HG03108 (cell line): ENCODE measurements around the gene SNX30.
A peak's percentile ranks its signal among the peaks of the same experiment; 100 is the strongest.

Experiments used
- ATAC-seq: cut with Tn5 transposase; IDR thresholded peaks from one replicate; pipeline ENCODE4 v1.9.1; 2021; ENCODE audit warnings: moderate library complexity; ENCODE audit not compliant: unreplicated experiment

The SNX30 gene

DNA sequence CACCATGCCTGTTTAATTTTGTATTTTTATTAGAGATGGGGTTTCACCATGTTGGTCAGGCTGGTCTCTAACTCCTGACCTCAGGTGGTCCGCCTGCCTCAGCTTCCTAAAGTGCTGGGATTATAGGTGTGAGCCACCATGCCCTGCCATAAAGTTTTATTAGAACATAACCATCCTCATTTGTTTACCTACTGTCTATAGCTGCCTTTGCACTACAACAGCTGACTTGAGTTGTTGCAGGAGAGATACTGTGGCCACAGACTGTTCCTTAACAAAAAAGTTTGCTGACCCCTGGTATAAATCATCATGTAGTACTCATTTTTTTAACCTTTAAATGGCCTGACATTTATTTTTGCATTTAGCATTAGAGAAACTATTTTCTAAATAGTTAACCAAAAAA lies 31.7 kb downstream of the SNX30 start:
- ATAC-seq = no peak

DNA sequence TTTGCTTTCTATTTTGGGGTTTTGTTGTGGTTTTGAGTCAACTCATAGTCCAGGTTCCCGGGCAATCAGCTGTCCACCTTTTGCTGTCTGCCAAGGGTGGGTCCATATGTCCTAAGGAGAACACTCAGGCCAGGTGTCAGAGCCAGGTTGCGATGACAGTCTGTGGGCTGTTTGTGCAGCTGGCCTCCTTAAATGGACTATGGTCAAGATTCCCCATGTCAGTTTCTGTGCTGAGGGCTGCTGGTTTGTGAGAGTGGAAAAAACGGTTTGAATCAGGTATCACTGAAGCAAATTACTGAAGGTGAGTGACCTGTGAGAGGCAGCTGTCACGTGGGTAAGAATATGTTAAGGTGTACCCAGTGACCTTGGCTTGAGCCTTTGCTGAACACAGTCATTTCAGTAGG lies 33.0 kb downstream of the SNX30 start:
- ATAC-seq = no peak

DNA sequence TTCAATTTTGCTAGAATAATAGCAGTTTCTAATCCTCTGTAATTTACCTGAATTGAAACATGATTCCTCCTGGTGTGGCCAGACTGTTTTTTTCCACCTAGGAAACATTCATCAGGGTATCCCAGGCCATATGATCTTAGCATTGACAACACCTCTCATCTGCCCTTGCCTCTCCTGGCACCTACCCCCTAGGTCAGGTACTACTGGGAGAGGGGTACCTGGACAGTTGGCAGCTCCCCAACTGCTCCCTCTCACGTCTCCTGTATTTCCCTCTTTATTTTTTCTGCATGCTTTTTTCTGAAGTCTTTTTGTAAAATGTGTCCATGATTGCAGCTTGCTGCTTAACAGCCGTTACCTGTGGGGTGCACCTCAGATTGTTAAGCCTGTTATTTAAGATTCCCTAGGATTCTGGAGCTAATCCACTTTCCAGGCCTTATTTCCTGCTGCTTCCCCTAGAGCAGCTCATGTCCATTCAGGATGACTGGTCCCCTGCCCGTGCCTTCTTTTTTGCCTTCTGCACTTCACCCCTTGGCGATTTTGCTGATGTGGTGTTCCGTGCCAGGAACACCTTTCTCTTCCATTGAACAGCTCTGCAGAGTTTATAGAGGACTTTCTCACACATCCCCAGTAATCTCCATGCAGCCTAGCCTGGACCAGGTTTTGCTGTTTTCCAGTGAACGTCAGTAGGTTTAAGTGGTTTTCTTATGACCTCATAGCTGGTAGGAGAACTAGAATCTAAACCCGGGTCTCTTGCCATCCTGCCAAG lies 33.6 kb downstream of the SNX30 start:
- no peak for ATAC-seq

DNA sequence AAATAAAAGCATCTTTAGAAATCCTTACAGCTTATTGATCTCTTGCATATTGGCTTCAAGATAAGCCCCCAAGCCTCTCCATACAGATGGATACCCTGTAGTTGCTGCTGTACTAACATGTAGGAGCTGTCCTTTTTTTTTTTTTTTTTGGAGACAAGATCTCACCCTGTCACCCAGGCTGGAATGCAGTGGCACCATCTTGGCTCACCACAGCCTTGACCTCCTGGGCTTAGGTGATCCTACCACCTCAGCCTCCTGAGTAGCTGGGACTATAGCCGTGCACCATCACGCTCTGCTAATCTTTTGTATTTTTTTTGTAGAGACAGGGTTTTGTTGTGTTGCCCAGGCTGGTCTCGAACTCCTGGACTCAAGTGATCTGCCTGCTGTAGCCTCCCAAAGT lies 35.4 kb downstream of the SNX30 start:
- no peak for ATAC-seq

DNA sequence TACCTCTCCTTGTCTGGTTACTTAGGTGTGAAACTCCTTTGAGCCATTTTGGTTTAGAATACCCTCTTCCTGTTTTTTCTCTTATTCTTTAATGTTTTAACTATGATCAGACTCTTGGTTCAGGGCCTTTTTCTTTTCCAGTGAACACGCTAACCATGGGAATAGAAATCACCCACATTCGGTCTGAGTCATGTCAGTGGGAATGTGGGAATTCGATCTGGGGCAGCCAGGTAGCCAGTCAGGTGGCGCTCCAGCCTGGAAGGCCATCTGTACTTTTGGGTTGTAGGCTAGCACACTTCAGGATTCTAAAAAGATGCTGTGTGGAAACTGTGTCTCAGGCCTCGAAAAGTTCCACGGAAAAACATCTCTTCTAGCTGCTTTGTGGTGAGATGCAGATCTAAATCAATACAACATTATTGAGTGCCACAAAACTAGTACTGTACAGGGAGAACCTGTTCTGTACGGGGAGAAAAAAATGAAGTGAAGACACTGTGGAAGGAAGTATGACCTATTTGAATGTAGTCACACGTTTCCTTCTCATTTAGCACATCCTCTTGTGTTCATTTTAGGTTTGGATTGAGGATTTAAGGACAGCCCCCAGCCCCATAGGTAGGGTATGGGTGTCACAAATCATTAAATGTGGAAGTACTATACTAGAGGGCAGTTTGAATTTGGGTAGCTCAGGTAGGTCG lies 36.4 kb downstream of the SNX30 start:
- ATAC-seq = no peak

DNA sequence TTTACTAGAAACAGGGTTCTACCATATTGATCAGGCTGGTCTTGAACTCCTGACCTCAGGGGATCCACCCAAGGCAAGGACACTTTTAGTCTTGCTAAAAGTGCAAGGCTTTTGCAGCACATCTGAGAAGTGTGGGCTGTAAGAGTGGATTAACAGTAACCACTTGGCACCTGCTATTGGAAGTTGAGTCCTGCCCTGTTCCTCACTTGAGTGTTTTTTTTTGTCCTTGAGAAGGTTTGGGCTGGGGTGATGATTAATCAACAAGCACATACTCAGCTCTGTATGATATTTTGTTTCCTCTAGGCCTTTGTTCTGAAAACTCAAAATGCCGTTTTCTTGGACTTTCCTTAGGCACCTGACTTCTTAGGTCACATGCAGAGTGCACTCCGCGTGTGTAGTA lies 37.4 kb downstream of the SNX30 start:
- ATAC-seq = no peak

DNA sequence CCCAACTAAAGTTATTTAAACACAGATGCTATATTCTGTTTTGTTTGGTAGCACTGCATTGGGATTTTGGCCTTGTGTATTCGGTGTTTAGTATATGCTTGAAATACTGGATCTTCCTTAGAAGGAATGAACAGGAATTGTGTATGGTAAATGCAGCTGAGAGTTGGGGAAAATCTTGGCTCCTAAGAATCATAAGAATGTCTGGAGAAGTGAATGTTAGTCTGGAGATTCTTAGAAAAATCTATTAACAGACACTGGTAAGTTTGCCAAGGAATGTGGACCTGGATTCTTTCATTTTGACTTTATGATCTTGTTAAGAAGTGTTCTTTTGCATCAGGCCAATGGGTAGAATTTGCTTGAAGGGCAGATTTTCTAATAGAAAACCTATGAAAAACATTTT lies 38.9 kb downstream of the SNX30 start:
- no peak for ATAC-seq

DNA sequence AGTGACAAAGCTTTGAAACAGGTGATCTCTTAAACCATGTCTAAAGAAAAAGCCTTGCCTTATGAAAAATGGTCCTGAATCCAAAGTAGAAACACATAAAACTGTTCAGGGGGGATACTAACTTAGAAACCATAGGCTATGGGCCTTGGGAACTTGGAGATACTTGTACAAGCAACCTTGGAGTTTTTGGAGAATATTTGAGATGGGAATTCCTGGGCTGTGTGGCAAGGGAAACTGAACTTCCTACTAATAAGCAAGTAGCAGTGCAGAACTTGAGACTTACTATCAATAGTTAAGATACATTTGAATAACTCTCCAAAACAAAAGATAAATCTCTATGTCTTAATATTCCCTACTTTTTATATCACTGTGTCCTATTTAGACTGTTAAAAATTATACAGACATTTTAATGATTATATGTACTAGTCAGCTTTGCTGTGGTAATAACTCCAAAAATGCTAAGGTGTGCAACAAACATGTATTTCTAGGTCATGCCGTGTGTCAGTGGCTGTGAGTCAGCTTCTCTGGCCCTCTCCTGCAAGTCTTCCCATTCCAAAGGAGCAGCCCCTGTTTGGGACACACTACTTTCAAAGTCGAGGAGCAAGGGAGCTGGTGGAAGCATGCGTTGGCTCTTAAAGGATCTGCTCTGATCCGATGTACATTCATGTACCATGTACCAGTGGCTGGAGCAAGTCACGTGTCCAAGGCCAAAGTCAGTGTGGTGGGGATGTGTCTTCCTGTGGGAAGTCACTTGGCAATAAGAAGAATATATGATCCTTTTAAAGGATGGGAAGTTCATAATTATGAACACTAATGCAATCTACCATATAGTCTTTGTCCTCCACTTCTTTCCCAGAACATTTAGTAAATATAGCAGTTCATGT lies 39.6 kb downstream of the SNX30 start:
- ATAC-seq = no peak

DNA sequence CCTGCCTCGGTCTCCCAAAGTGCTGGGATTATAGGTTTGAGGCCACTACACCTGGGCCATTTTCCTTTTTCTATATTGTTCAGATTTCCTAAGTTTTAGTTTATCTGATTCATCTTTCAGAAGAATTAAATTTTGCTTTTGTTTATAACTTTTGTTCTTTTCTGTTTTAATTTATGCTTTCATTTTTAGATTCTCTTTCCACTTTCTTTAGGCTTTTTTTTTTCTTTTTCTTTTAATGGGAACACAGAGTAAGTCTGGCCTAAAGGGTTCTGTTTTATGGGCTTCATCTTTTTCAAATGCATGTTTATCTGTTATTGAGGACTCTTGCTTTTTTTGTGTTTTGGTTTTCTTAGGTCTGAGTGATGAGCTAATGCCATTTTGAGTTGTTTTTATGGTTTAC lies 42.1 kb downstream of the SNX30 start:
- no peak for ATAC-seq

DNA sequence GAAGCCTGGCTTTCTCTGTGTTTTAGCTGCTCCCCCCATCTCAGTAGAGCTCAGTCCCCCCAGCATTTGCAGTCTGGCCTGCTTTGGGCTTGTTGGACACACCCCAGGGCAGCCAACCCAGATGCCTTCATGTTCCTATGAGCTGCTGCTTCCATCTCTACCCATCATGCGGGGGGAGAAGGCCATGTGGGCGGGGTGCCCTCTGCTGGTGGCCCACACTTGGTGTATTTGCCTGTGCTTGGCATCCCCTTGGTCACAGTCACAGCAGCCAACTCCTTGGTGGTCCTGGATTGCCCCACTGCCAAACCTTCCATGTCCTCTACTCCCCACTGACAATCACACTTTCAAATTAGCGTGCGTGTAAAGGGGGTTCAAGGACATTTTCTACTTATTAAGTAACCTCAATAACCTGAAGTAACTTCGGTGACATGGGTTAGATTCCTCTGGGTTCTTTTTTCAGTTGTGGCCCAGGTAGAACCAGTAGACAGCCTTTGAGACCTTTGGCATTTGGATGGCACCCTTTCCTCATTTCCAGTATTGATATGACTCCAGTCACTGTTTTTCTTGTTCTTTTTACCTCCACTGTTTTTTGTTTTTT lies 42.8 kb downstream of the SNX30 start:
- no peak for ATAC-seq

DNA sequence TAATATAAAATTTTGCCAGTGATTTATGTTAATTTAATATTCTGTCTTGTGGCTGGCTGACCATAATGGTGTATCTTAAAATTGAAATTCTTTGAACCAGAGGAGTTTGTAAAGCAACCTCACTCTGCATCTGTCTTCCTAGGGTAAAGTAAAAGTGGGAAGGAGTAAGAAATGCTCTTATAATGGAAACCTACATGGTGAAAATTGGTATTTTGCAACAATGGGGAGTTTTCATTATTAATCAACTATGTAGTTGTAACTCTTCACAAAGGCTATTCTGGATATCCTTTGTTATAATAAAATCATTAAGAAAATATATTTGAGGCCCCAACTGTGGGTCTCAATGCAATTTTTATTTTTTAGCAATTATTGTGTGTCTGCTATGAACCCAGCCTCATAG lies 44.2 kb downstream of the SNX30 start:
- ATAC-seq = no peak

DNA sequence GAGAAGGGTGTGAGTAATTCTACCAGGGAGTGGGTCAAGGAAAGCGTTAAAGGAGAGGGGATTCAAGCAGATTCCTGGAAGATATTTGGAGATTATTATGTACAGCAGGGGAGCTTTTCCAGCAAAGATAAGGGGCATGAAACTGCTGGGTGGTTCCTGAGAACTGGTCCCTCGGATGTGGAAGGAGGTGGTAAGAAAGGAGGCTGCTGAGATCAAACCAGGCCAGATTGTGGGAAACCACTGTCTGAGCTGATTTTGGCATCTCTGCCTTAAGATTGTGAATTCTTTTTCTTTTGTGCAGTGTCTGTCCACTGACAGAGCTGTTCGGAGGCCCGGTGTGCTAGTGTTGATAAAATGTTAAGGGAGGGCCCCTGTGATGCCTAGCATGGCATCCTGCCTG lies 45.4 kb downstream of the SNX30 start:
- ATAC-seq = no peak

DNA sequence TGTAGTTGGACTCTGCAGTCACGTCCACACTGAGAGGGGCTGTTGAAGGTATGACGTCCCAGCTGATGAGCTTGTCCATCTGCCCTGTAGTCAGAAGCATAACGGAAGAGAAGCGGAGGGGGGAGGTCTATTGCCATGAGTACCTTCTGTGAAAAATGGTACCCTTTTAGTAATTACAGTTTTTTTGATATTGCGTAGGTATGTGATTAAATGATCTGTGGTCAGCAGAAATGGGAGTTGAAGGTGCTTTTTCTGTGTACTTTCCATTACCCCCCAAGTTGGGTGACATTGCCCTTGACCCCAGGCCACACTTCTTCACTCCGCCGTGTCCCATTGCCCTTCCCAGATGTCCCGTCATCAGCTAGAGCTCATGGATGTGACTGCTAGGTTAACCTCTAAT lies 45.9 kb downstream of the SNX30 start:
- ATAC-seq = no peak

DNA sequence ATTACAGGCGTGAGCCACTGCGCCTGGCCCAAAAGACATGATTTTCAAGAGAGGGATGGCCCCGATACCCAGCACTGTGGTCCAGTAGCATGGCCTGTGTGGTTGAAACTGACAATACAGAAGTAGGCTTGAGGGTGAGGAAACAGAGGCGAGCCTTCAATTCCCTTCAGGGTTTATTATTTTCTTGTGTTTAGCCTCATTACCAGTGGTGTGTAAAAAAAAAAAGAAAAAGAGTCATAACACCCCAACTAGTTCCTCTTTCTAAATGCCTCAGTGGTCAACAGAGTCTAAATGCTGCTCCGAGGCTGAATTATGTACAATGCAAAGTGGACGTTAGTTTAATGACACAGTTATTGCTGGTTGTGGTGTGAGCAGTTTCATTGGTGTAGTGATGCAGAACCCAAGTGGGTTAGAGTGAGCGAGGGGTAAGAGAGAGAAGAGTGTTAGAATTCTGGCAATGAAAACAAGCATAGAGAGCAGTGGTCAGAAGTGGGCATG lies 58.8 kb downstream of the SNX30 start:
- ATAC-seq = peak; percentile 99

DNA sequence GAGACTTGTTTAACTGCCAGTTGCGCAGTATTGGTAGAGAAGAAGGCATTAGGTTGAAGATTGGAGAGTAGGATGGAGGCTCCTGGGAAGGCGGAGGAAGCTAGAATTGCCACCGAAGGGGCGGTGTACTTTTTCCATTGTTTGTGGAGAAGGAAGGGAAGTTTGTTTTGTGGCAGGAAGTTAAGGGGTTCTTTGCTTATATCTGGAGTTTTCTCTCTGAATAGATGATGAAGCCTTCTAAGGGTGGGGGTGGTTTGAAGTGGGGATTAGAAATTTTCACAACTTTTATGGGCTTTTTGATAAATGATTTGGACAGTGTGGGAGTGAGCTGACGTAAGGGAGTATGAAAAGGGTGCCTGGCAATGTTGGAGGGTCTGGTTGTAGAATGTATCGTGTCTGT lies 59.3 kb downstream of the SNX30 start:
- no peak for ATAC-seq

DNA sequence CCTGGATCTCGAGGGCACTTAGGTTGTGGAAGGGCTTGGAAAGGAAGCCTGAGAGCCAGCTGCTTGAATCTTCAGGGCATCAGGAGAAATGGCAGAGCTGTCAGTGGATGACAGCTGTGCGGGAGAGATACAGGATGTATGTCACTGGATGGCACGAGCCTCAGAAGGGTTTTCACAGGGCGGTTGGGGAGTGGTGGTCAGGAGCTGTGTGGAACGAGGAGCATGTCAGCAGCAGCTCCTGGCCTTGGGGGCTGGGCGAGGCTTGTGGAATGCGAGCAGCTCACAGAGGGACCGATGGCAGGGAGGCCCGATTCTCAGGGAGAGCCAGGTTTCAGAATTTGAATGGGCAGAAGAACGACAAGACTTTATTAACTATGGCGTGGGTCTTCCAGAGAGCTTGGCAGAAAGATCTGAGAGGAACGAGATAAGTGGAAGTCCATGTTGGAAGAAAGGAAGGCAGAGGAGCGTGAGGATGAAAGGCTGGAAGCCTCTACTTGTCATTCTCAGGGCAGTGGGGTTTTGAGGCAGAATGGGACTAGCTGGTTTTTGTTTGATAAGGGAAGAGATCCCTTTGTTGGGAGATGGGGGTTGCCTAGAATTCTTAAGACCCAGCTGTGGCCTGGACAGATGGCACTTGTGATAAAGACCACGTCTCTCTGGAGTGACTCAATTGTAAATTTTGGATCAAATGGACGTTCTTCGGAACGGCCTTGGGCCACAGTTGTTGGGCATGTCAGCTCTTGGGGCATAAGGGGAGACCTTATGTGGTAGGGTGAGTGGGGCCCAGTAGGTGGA lies 60.3 kb downstream of the SNX30 start:
- ATAC-seq = no peak

DNA sequence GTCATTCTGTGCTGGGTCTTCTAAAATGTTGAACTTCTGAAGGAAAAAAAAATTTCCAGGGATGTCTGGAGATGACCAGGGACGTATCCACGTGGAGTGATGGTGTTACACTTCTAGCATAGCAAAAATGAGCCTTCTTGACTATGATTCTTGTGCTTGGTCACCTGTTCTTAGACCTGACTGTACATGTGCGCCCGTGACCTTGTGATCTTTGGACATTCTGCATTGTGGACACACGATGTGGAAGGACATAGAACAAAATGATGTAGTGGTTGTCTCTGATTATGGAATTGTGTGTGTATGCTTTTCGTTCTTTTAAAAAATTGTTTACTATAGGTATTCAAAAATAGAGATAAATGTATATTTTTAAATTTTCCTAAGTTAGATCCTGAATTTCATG lies 61.0 kb downstream of the SNX30 start:
- no peak for ATAC-seq

DNA sequence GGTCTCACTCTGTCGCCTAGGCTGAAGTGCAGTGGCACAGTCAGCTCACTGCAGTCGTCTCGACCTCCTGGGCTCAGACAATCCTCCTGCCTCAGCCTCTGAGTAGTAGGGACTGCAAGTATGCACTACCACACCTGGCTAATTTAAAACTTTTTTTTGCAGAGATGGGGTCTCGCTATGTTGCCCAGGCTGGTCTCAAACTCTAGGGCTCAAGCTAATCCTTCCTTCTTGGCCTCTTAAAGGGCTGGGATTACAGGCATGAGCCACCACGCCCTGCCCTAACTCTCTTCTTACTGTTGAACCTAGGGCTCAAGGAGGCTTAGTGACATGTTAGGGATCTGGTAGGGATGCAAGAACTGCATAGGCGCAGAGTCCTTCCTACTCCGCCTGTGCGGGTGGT lies 65.3 kb downstream of the SNX30 start:
- ATAC-seq = no peak

DNA sequence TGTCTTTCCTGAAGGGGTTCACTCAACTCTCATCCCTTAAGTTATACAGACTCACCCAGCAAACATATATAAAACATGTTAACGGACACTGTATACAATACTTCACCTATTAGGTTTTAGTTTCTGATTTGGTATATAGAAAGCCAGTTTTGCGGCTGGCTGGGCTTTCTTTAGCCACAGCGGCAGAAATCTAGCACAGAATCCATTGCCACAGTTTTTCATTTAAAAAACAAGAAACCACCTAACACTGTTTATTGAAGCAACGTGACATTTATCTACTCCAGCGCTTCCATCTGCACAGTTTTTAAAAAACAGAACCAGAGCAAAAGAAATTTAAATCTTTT lies 67.3 kb downstream of the SNX30 start:
- ATAC-seq = peak; percentile 89
